GM23338 (cell line): ENCODE results near the gene COQ8B. TPM values are rescaled to one million over a fixed set of nuclear protein-coding genes. Genes with fewer than 3 reads are reported as not detected.

Experiments
- ATAC-seq: fragments of 200-7000 bp; cut with Tn5 transposase; 3 replicates; pipeline ENCODE4 v1.9.1; 2020
- DNase-seq: peaks from one replicate; pipeline ENCODE4 v3.0.0-alpha.2; 2015; ENCODE audit warnings: low spot score
- H2AFZ ChIP-seq: fragments of 200-600 bp; sonication (generic); 2 replicates; pipeline ENCODE4 v1.8.0; 2016; ENCODE audit warnings: antibody characterized with exemption, mild to moderate bottlenecking, moderate library complexity
- H3F3A ChIP-seq: fragments of 200-600 bp; sonication (generic); replicated peaks from 2 replicates; pipeline ENCODE4 v1.8.0; 2017; ENCODE audit warnings: antibody characterized with exemption, mixed run types, low read depth
- H3K27ac ChIP-seq: fragments of 200-600 bp; sonication (generic); 2 replicates; pipeline ENCODE4 v1.6.1; 2016; ENCODE audit warnings: low read depth
- H3K27me3 ChIP-seq: fragments of 200-600 bp; sonication (generic); 2 replicates; pipeline ENCODE4 v1.8.0; 2016; ENCODE audit warnings: mild to moderate bottlenecking, mixed run types, moderate library complexity; ENCODE audit not compliant: insufficient read depth
- H3K36me3 ChIP-seq: fragments of 200-600 bp; sonication (generic); 2 replicates; pipeline ENCODE4 v1.8.0; 2016; ENCODE audit warnings: mild to moderate bottlenecking; ENCODE audit not compliant: insufficient read depth
- H3K4me1 ChIP-seq: fragments of 200-600 bp; sonication (generic); 2 replicates; pipeline ENCODE4 v1.8.0; 2016; ENCODE audit warnings: mild to moderate bottlenecking, moderate library complexity; ENCODE audit not compliant: insufficient read depth
- H3K4me2 ChIP-seq: fragments of 200-600 bp; sonication (generic); 2 replicates; pipeline ENCODE4 v1.7.1; 2017; ENCODE audit warnings: mixed run types
- H3K4me3 ChIP-seq: fragments of 200-600 bp; sonication (generic); 2 replicates; pipeline ENCODE4 v1.6.1; 2016; ENCODE audit warnings: mixed run types
- H3K79me2 ChIP-seq: fragments of 200-600 bp; sonication (generic); replicated peaks from 2 replicates; pipeline ENCODE4 v1.8.0; 2017; ENCODE audit warnings: mild to moderate bottlenecking; ENCODE audit not compliant: insufficient read depth
- H3K9me2 ChIP-seq: fragments of 200-600 bp; sonication (generic); 2 replicates; pipeline ENCODE4 v1.8.0; 2017; ENCODE audit not compliant: insufficient read depth
- H4K20me1 ChIP-seq: fragments of 200-600 bp; sonication (generic); replicated peaks from 2 replicates; pipeline ENCODE4 v1.8.0; 2017; ENCODE audit warnings: mild to moderate bottlenecking; ENCODE audit not compliant: insufficient read depth
- H3K27ac Mint-ChIP-seq: 2 replicates; pipeline ENCODE4 v1.8.0; 2020; ENCODE audit warnings: inconsistent platforms, mild to moderate bottlenecking, moderate library complexity, mixed read lengths
- H3K27me3 Mint-ChIP-seq: 3 replicates; pipeline ENCODE4 v1.8.0; 2022; ENCODE audit warnings: low read depth, mild to moderate bottlenecking, moderate library complexity, mixed read lengths, inconsistent platforms; ENCODE audit not compliant: insufficient read depth, poor library complexity
- H3K36me3 Mint-ChIP-seq: 3 replicates; pipeline ENCODE4 v1.8.0; 2021; ENCODE audit warnings: low read depth, mild to moderate bottlenecking, inconsistent platforms, moderate library complexity, mixed read lengths
- H3K4me1 Mint-ChIP-seq: 3 replicates; pipeline ENCODE4 v1.8.0; 2020; ENCODE audit warnings: mild to moderate bottlenecking, inconsistent platforms, mixed read lengths
- H3K4me3 Mint-ChIP-seq: 3 replicates; pipeline ENCODE4 v1.8.0; 2021; ENCODE audit warnings: moderate library complexity, mild to moderate bottlenecking, inconsistent platforms, mixed read lengths
- H3K9me3 Mint-ChIP-seq: 3 replicates; pipeline ENCODE4 v1.8.0; 2020; ENCODE audit warnings: moderate library complexity, mild to moderate bottlenecking, inconsistent platforms, mixed read lengths
- CREB1 ChIP-seq: fragments of 250-450 bp; sonication (Bioruptor Pico); IDR thresholded peaks from 2 replicates; pipeline ENCODE4 v1.5.0; 2020; ENCODE audit warnings: low read depth, mild to moderate bottlenecking, moderate library complexity
- CTCF ChIP-seq, 2 experiments: fragments of 200-600 bp in 1 of 2; sonication (generic) in 1 of 2; conservative IDR thresholded peaks; 2 replicates each; pipeline versions ENCODE4 v1.5.1 to v1.6.1; 2016 to 2017; ENCODE audit warnings: antibody characterized with exemption in 2 of 2, low read depth in 2 of 2, mild to moderate bottlenecking in 2 of 2, moderate library complexity in 1 of 2
- ETS1 ChIP-seq: IDR thresholded peaks from 2 replicates; pipeline ENCODE4 v1.6.1; 2016; ENCODE audit warnings: antibody characterized with exemption
- EZH2 ChIP-seq: fragments of 200-600 bp; sonication (generic); IDR thresholded peaks from one replicate; pipeline ENCODE4 v1.8.0; 2017; ENCODE audit warnings: antibody characterized with exemption, mild to moderate bottlenecking, low read depth; ENCODE audit not compliant: unreplicated experiment
- EZH2phosphoT487 ChIP-seq: fragments of 200-600 bp; sonication (generic); IDR thresholded peaks from one replicate; pipeline ENCODE4 v1.8.1; 2018; ENCODE audit warnings: antibody characterized with exemption; ENCODE audit not compliant: unreplicated experiment
- JUNB ChIP-seq: IDR thresholded peaks from one replicate; pipeline ENCODE4 v1.6.1; 2016; ENCODE audit warnings: antibody characterized with exemption; ENCODE audit not compliant: unreplicated experiment
- NANOG ChIP-seq: IDR thresholded peaks from 2 replicates; pipeline ENCODE4 v1.6.1; 2016; ENCODE audit warnings: antibody characterized with exemption, borderline replicate concordance
- POLR2AphosphoS5 ChIP-seq: IDR thresholded peaks from 2 replicates; pipeline ENCODE4 v1.6.1; 2016; ENCODE audit warnings: antibody characterized with exemption, low read depth
- REST ChIP-seq: IDR thresholded peaks from one replicate; pipeline ENCODE4 v1.6.1; 2018; ENCODE audit warnings: antibody characterized with exemption; ENCODE audit not compliant: unreplicated experiment
- STAT1 ChIP-seq: IDR thresholded peaks from one replicate; pipeline ENCODE4 v1.6.1; 2016; ENCODE audit warnings: antibody characterized with exemption; ENCODE audit not compliant: unreplicated experiment
- ZNF114 ChIP-seq: fragments of 250-450 bp; sonication (Bioruptor Pico); IDR thresholded peaks from 2 replicates; pipeline ENCODE4 v1.5.0; 2020; ENCODE audit warnings: mild to moderate bottlenecking, moderate library complexity
- ZNF331 ChIP-seq: fragments of 250-450 bp; sonication (Bioruptor Pico); IDR thresholded peaks from 2 replicates; pipeline ENCODE4 v1.5.0; 2020; ENCODE audit warnings: low read depth, mild to moderate bottlenecking, moderate library complexity
- ZNF462 ChIP-seq: fragments of 250-450 bp; sonication (Bioruptor Pico); IDR thresholded peaks from 2 replicates; pipeline ENCODE4 v1.5.0; 2020; ENCODE audit warnings: mild to moderate bottlenecking, moderate library complexity
- polyA plus RNA-seq: library from polyadenylated mRNA; unstranded; fragments of >200 nt; fragmentation: Nextera tagmentation; extraction: Ambion mirVana; gene quantifications from 2 replicates; pipeline ENCODE4 v1.2.1, GENCODE V29; 2016
- total RNA-seq: library from RNA; depleted of rRNA; stranded (reverse); fragments of >200 nt; shearing (Covaris generic); gene quantifications from 2 replicates; pipeline ENCODE4 v1.2.3, GENCODE V29; 2014

Gene COQ8B
- total and polyA plus RNA-seq, 2 experiments from 2014 or later, result 13.9 to 59.6 TPM

- H3K4me1 Mint-ChIP-seq, result peaks cover 5% of the 10 kb centered on the region; the same call in 2 of the 3 replicates
- H3K4me1 ChIP-seq, result no peaks in the 10 kb centered on the region; the same call in 1 of the 2 replicates
- peak overlapping the region; percentile 44; the same call in 1 of the 2 replicates for H3K27ac Mint-ChIP-seq
- peaks cover 37% of the 10 kb centered on the region for H3K36me3 Mint-ChIP-seq
- no peak for DNase-seq
- H3K4me3 Mint-ChIP-seq, result no peak overlapping the region
- peaks cover under 1% of the 10 kb centered on the region; the same call in 1 of the 2 replicates for H3K36me3 ChIP-seq
- ATAC-seq, result no peak
- no peaks in the 10 kb centered on the region for H3F3A ChIP-seq
- H3K27ac ChIP-seq, result no peak overlapping the region
- H3K27me3 ChIP-seq, result no peaks in the 10 kb centered on the region
- H3K9me3 Mint-ChIP-seq, result 0 out of 3 replicates have a peak, but pooled peaks cover 3% of the 10 kb centered on the region
- no peak for TF ChIP-seq POLR2AphosphoS5
- TF ChIP-seq ETS1, result no peak
- TF ChIP-seq REST, result no peak
- no peak for TF ChIP-seq EZH2
- TF ChIP-seq CREB1 (CRISPR knock-in tag), result no peak
- TF ChIP-seq ZNF114 (CRISPR knock-in tag), result no peak
- no peak for TF ChIP-seq ZNF462
- no peak for TF ChIP-seq CTCF (conservative IDR thresholded peaks at IDR 0.05; ENCODE audit: low read depth in 2 of 2)
- no peak for TF ChIP-seq NANOG
- TF ChIP-seq JUNB, result no peak
- no peak for TF ChIP-seq STAT1
- no peak for TF ChIP-seq ZNF331 (CRISPR knock-in tag)
- TF ChIP-seq EZH2phosphoT487, result no peak
- H3K79me2 ChIP-seq, result no peaks in the 10 kb centered on the region
- H3K27me3 Mint-ChIP-seq, result peaks cover 17% of the 10 kb centered on the region
- no peaks in the 10 kb centered on the region for H4K20me1 ChIP-seq
- no peak overlapping the region for H2AFZ ChIP-seq
- H3K4me2 ChIP-seq, result no peak overlapping the region
- H3K4me3 ChIP-seq, result no peak overlapping the region
- no peaks in the 10 kb centered on the region for H3K9me2 ChIP-seq
Measured at GRCh38 chr19:40739030-40739839, 22.5 kb upstream of the COQ8B start.
